Spleen (tissue), 7 donors: Measurements from ENCODE around the gene PZP.

Experiments
- POLR2A ChIP-seq, 3 donors: fragments of 450-650 bp; IDR thresholded peaks; one replicate each; pipeline ENCODE4 v1.5.1; 2017; ENCODE audit warnings: antibody characterized with exemption in 3 of 3, mild to moderate bottlenecking in 1 of 3
- POLR2AphosphoS5 ChIP-seq, 3 donors: sonication (generic); formaldehyde crosslinking; IDR thresholded peaks; one replicate each; pipeline ENCODE4 v1.5.1; 2017; ENCODE audit warnings: antibody characterized with exemption in 3 of 3
- TF ChIP-seq, protein P1 (sequence below), 11 experiments: fragments of 200-600 bp in 7 of 11; fragments of 450-650 bp in 4 of 11; sonication (generic) in 4 of 11; IDR thresholded peaks in 8 of 11; conservative IDR thresholded peaks in 3 of 11; 1 replicate in 7 of 11; 2 replicates in 4 of 11; pipeline versions ENCODE4 v1.4.0 to v1.8.0; 2016 to 2021; ENCODE audit warnings: antibody characterized with exemption in 11 of 11, inconsistent platforms in 4 of 11, mild to moderate bottlenecking in 1 of 11
- donor health status: DM: no; HTN: no; CAD: no; lungs with moderate emphysema.
- donor health status: DM: no; HTN: no; CAD: no.
- donor health status: DM: no; HTN: no; CAD: no.

DNA sequence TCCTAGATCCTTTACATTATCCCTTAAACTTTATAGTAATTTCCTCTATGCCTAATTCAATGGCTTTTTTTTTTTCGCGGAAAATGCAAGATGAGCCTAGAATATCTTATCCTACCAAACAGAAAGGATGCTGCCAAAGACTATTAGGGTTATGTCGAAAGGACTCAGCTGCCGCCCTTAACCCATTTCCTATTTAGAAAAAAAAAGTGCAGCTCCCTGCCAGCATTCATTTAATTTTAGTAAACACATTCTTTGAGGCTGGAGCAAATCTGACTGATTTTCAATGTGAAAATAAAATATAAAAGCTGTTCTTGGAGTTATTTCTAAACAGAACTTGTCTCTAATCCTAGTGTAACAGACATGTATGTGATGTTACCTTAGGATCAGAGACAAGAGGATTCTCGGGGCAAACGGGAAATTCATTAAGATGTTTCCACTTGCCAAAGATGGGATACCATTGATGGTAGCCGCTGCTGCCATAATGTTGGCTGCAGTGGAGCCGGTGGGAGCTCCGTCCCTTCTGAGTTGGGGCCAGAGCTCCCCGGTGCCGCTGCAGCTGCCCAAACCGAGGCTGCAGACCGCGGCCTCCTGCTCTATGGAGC, 84.3 kb downstream of the PZP start:
- TF ChIP-seq POLR2A (IDR thresholded peaks at IDR 0.05), result no peak
- TF ChIP-seq, protein P1, sequence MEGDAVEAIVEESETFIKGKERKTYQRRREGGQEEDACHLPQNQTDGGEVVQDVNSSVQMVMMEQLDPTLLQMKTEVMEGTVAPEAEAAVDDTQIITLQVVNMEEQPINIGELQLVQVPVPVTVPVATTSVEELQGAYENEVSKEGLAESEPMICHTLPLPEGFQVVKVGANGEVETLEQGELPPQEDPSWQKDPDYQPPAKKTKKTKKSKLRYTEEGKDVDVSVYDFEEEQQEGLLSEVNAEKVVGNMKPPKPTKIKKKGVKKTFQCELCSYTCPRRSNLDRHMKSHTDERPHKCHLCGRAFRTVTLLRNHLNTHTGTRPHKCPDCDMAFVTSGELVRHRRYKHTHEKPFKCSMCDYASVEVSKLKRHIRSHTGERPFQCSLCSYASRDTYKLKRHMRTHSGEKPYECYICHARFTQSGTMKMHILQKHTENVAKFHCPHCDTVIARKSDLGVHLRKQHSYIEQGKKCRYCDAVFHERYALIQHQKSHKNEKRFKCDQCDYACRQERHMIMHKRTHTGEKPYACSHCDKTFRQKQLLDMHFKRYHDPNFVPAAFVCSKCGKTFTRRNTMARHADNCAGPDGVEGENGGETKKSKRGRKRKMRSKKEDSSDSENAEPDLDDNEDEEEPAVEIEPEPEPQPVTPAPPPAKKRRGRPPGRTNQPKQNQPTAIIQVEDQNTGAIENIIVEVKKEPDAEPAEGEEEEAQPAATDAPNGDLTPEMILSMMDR (IDR thresholded peaks at IDR 0.05 in 8 of 11, conservative IDR thresholded peaks at IDR 0.05 in 3 of 11), result no peak
- TF ChIP-seq POLR2AphosphoS5 (IDR thresholded peaks at IDR 0.05), result no peak
